ENCODE measurements around the gene RFNG. TPM values are rescaled to one million over a fixed set of nuclear protein-coding genes. Genes with fewer than 3 reads are reported as not detected.
A peak's percentile ranks its signal among the peaks of the same experiment; 100 is the strongest.

RFNG gene
- total and polyA plus RNA-seq, 2 of the 13 experiments (the other 11 are each of a cell fraction or from before 2014, with no cell fraction given): 61.4 to 64.0 TPM

DNA sequence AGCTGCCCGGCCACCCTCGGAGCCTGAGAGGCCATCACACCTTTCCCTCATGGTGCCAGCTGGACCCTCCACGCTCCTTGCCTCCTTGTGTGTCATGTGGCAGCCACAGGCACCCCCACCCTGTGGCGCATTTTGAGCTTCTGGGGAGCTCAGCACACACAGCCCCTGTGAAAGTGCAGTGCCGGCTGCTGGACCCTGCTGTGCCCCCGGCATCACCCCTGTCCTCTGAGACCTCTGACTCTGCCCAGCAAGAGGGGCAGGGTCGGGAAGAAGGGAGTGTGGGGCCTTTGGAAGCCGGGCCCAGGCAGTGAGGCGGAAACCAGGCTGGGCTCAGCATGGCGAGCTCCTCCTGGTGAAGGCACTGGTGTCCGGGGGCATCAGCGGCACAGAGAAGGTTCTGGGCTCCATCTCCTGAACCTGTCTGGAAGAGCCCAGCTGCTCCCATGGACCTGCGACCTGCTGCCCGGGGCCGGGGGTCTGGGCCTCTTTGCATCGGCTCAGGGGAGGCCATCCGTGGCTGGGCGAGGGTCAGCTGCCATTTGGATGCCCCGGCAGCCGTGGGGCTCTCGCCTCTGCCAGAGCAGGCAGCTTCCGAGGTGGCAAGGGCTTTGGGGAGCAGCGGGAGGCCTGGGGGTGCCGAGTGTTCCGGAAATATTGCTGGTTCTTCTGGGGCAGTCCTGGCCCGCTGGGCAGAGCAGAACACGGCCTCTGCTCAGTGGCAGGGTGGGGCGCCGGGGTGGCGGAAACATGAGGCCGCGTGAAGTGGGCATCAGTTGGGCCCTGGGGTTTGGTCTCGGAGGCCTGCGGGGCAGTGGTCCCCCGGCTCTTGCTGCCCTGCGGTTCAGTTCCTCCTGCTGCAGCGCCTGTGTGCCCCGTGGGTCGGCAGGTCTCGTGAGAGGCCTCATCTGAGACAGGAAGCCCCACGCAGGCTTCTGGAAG lies 46.8 kb downstream of the RFNG start (continued):
- TF ChIP-seq, protein P1, sequence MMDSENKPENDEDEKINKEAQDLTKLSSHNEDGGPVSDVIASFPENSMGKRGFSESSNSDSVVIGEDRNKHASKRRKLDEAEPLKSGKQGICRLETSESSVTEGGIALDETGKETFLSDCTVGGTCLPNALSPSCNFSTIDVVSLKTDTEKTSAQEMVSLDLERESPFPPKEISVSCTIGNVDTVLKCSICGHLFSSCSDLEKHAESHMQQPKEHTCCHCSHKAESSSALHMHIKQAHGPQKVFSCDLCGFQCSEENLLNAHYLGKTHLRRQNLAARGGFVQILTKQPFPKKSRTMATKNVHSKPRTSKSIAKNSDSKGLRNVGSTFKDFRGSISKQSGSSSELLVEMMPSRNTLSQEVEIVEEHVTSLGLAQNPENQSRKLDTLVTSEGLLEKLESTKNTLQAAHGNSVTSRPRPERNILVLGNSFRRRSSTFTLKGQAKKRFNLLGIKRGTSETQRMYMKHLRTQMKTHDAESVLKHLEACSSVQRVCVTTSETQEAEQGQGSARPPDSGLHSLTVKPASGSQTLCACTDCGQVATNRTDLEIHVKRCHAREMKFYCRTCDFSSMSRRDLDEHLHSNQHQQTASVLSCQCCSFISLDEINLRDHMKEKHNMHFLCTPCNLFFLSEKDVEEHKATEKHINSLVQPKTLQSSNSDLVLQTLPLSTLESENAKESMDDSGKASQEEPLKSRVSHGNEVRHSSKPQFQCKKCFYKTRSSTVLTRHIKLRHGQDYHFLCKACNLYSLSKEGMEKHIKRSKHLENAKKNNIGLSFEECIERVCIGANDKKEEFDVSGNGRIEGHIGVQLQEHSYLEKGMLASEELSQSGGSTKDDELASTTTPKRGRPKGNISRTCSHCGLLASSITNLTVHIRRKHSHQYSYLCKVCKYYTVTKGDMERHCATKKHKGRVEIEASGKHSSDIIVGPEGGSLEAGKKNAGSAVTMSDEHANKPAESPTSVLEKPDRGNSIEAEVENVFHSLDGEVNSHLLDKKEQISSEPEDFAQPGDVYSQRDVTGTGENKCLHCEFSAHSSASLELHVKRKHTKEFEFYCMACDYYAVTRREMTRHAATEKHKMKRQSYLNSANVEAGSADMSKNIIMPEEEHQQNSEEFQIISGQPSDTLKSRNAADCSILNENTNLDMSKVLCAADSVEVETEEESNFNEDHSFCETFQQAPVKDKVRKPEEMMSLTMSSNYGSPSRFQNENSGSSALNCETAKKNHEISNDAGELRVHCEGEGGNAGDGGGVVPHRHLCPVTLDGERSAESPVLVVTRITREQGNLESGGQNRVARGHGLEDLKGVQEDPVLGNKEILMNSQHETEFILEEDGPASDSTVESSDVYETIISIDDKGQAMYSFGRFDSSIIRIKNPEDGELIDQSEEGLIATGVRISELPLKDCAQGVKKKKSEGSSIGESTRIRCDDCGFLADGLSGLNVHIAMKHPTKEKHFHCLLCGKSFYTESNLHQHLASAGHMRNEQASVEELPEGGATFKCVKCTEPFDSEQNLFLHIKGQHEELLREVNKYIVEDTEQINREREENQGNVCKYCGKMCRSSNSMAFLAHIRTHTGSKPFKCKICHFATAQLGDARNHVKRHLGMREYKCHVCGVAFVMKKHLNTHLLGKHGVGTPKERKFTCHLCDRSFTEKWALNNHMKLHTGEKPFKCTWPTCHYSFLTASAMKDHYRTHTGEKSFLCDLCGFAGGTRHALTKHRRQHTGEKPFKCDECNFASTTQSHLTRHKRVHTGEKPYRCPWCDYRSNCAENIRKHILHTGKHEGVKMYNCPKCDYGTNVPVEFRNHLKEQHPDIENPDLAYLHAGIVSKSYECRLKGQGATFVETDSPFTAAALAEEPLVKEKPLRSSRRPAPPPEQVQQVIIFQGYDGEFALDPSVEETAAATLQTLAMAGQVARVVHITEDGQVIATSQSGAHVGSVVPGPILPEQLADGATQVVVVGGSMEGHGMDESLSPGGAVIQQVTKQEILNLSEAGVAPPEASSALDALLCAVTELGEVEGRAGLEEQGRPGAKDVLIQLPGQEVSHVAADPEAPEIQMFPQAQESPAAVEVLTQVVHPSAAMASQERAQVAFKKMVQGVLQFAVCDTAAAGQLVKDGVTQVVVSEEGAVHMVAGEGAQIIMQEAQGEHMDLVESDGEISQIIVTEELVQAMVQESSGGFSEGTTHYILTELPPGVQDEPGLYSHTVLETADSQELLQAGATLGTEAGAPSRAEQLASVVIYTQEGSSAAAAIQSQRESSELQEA (CRISPR knock-in tag; IDR thresholded peaks at IDR 0.05; ENCODE audit: not compliant biosample characterization): peak; percentile 6
- TF ChIP-seq RBM22 (optimal IDR thresholded peaks at IDR 0.05; ENCODE audit: low read length): peak; percentile 80
- TF ChIP-seq BRD4 (CRISPR knock-in tag; IDR thresholded peaks at IDR 0.05): 0 out of 2 replicates have a peak, but pooled peaks have one; percentile 40
- peak; percentile 62; the same call in 1 of the 2 replicates for TF ChIP-seq PCBP1 (IDR thresholded peaks at IDR 0.05; ENCODE audit: borderline replicate concordance, low read depth, low read length)
- TF ChIP-seq RFXAP (CRISPR knock-in tag; IDR thresholded peaks at IDR 0.05; ENCODE audit: borderline replicate concordance): no peak
- TF ChIP-seq, protein P2, sequence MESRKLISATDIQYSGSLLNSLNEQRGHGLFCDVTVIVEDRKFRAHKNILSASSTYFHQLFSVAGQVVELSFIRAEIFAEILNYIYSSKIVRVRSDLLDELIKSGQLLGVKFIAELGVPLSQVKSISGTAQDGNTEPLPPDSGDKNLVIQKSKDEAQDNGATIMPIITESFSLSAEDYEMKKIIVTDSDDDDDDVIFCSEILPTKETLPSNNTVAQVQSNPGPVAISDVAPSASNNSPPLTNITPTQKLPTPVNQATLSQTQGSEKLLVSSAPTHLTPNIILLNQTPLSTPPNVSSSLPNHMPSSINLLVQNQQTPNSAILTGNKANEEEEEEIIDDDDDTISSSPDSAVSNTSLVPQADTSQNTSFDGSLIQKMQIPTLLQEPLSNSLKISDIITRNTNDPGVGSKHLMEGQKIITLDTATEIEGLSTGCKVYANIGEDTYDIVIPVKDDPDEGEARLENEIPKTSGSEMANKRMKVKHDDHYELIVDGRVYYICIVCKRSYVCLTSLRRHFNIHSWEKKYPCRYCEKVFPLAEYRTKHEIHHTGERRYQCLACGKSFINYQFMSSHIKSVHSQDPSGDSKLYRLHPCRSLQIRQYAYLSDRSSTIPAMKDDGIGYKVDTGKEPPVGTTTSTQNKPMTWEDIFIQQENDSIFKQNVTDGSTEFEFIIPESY (CRISPR knock-in tag; IDR thresholded peaks at IDR 0.05): peak; percentile 27; the same call in 1 of the 2 replicates
- TF ChIP-seq ZFP82 (CRISPR knock-in tag; IDR thresholded peaks at IDR 0.05; ENCODE audit: borderline replicate concordance): 0 out of 2 replicates have a peak, but pooled peaks have one; percentile 49
- no peak for TF ChIP-seq JARID2 (CRISPR knock-in tag; IDR thresholded peaks at IDR 0.05; ENCODE audit: insufficient replicate concordance)
- TF ChIP-seq SMAD3 (CRISPR knock-in tag; IDR thresholded peaks at IDR 0.05): no peak
- no peak; the same call in 1 of the 2 replicates for TF ChIP-seq ZSCAN21 (CRISPR knock-in tag; IDR thresholded peaks at IDR 0.05; ENCODE audit: borderline replicate concordance)
- TF ChIP-seq PRPF4 (IDR thresholded peaks at IDR 0.05; ENCODE audit: low read depth, low read length, poor library complexity, severe bottlenecking): no peak
- no peak for TF ChIP-seq NFE2L2 (IDR thresholded peaks at IDR 0.05; ENCODE audit: low read length)
- peak; percentile 24 for TF ChIP-seq SRSF1 (optimal IDR thresholded peaks at IDR 0.05; ENCODE audit: low read depth, low read length)
- no peak for TF ChIP-seq PITX1 (CRISPR knock-in tag; IDR thresholded peaks at IDR 0.05)
- peak; percentile 24 for TF ChIP-seq RBM39 (IDR thresholded peaks at IDR 0.05; ENCODE audit: low read depth, low read length, poor library complexity, severe bottlenecking)
- peak; percentile 12; the same call in 1 of the 2 replicates for TF ChIP-seq KDM2A (CRISPR knock-in tag; IDR thresholded peaks at IDR 0.05; ENCODE audit: borderline replicate concordance, low read depth)
- no peak for TF ChIP-seq SMARCC2 (IDR thresholded peaks at IDR 0.05)
- TF ChIP-seq FOSL2 (CRISPR knock-in tag; IDR thresholded peaks at IDR 0.05): 0 out of 2 replicates have a peak, but pooled peaks have one; percentile 2
- TF ChIP-seq RBFOX2 (IDR thresholded peaks at IDR 0.05; ENCODE audit: low read depth, low read length): peak; percentile 88
